Measurements from ENCODE around the gene RPTOR.

DNA sequence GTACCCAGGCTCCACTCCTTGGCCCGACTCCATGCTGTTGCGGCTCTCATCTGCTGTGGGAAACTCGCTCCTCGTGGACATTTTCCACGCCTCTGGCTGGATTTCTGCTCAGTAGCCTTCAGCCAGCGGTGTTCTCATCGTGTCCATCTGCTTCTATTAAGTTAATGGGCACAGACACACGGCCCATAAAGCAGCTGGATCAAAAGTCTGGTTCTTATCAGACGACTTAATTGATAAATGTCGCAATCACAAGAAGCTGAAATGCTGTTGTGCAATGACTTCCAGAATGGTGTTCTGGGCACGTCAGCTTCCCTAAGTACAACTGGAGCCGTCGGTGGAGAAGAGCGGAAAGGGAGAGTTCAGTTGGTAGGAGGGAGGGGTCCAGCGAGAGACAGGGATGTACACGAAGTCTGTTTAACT, 235.3 kb downstream of the RPTOR start:
- TF ChIP-seq, protein P1, sequence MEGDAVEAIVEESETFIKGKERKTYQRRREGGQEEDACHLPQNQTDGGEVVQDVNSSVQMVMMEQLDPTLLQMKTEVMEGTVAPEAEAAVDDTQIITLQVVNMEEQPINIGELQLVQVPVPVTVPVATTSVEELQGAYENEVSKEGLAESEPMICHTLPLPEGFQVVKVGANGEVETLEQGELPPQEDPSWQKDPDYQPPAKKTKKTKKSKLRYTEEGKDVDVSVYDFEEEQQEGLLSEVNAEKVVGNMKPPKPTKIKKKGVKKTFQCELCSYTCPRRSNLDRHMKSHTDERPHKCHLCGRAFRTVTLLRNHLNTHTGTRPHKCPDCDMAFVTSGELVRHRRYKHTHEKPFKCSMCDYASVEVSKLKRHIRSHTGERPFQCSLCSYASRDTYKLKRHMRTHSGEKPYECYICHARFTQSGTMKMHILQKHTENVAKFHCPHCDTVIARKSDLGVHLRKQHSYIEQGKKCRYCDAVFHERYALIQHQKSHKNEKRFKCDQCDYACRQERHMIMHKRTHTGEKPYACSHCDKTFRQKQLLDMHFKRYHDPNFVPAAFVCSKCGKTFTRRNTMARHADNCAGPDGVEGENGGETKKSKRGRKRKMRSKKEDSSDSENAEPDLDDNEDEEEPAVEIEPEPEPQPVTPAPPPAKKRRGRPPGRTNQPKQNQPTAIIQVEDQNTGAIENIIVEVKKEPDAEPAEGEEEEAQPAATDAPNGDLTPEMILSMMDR (IDR thresholded peaks at IDR 0.05; ENCODE audit: insufficient read depth, low read length): no peak
- TF ChIP-seq GABPA (IDR thresholded peaks at IDR 0.05; ENCODE audit: low read depth): no peak
- TF ChIP-seq, protein P2, sequence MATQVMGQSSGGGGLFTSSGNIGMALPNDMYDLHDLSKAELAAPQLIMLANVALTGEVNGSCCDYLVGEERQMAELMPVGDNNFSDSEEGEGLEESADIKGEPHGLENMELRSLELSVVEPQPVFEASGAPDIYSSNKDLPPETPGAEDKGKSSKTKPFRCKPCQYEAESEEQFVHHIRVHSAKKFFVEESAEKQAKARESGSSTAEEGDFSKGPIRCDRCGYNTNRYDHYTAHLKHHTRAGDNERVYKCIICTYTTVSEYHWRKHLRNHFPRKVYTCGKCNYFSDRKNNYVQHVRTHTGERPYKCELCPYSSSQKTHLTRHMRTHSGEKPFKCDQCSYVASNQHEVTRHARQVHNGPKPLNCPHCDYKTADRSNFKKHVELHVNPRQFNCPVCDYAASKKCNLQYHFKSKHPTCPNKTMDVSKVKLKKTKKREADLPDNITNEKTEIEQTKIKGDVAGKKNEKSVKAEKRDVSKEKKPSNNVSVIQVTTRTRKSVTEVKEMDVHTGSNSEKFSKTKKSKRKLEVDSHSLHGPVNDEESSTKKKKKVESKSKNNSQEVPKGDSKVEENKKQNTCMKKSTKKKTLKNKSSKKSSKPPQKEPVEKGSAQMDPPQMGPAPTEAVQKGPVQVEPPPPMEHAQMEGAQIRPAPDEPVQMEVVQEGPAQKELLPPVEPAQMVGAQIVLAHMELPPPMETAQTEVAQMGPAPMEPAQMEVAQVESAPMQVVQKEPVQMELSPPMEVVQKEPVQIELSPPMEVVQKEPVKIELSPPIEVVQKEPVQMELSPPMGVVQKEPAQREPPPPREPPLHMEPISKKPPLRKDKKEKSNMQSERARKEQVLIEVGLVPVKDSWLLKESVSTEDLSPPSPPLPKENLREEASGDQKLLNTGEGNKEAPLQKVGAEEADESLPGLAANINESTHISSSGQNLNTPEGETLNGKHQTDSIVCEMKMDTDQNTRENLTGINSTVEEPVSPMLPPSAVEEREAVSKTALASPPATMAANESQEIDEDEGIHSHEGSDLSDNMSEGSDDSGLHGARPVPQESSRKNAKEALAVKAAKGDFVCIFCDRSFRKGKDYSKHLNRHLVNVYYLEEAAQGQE (IDR thresholded peaks at IDR 0.05; ENCODE audit: insufficient replicate concordance, low read depth): no peak
- TF ChIP-seq POLR2AphosphoS5 (IDR thresholded peaks at IDR 0.05; ENCODE audit: low read depth): no peak
- TF ChIP-seq SPI1 (IDR thresholded peaks at IDR 0.05; ENCODE audit: borderline replicate concordance, low read depth): no peak
